Aorta (tissue), 5 donors: ENCODE results near the gene CCDC15. TPM values are rescaled to one million over a fixed set of nuclear protein-coding genes. Genes with fewer than 3 reads are reported as not detected.

ENCODE experiments used
- ATAC-seq: fragments of 200-7000 bp; cut with Tn5 transposase; one replicate; pipeline ENCODE4 v1.9.1; 2022; ENCODE audit warnings: moderate library complexity; ENCODE audit not compliant: low FRiP score
- DNase-seq, 2 donors: peaks; one replicate each; pipeline ENCODE4 v3.0.0-alpha.2; 2020
- H3K27ac ChIP-seq, 2 donors: one replicate each; pipeline ENCODE4 v1.5.1; 2013; ENCODE audit warnings: low read length in 2 of 2, mild to moderate bottlenecking in 2 of 2, moderate library complexity in 2 of 2, control low read depth in 1 of 2, inconsistent platforms in 1 of 2, low read depth in 1 of 2
- H3K27me3 ChIP-seq, 2 donors: one replicate each; pipeline ENCODE4 v1.6.1; 2013; ENCODE audit warnings: control low read depth in 1 of 2, low read length in 1 of 2, mild to moderate bottlenecking in 1 of 2, moderate library complexity in 1 of 2; ENCODE audit not compliant: insufficient read depth in 2 of 2, control insufficient read depth in 1 of 2
- H3K36me3 ChIP-seq, 2 donors: one replicate each; pipeline ENCODE4 v1.6.1; 2013; ENCODE audit warnings: control low read depth in 1 of 2, low read length in 1 of 2, mild to moderate bottlenecking in 1 of 2; ENCODE audit not compliant: insufficient read depth in 2 of 2, control insufficient read depth in 1 of 2
- H3K4me1 ChIP-seq, 2 donors: one replicate each; pipeline ENCODE4 v1.6.1; 2013; ENCODE audit warnings: low read length in 2 of 2, control low read depth in 1 of 2, mild to moderate bottlenecking in 1 of 2, moderate library complexity in 1 of 2; ENCODE audit not compliant: insufficient read depth in 2 of 2, control insufficient read depth in 1 of 2
- H3K4me3 ChIP-seq, 2 donors: one replicate each; pipeline ENCODE4 v1.5.1; 2013; ENCODE audit warnings: low read length in 2 of 2, control low read depth in 1 of 2, mild to moderate bottlenecking in 1 of 2
- H3K9me3 ChIP-seq: one replicate; pipeline ENCODE4 v1.6.1; 2013; ENCODE audit warnings: mild to moderate bottlenecking, low read length; ENCODE audit not compliant: control insufficient read depth
- WGBS, 2 donors: extraction: QIAGEN DNeasy Blood & Tissue Kit; methylation state at CpG; one replicate each; pipeline ENCODE4 v1.1.7; 2013; 5-methylcytosine and 5-hydroxymethylcytosine counted together
- intact Hi-C, 2 donors: fragments of 100-400 bp; cut with DNase I; formaldehyde crosslinking; loops; one replicate each; pipeline versions ENCODE4 v1.14.2 to v1.15.0; 2022
- long read RNA-seq, 2 donors: library from polyadenylated mRNA; unstranded; transcript quantifications; one replicate each; pipeline ENCODE4 v2.0.0, GENCODE V29; 2020 to 2021
- polyA plus RNA-seq, 2 donors: library from polyadenylated mRNA; stranded (reverse); fragments of 200-250 nt; gene quantifications; one replicate each; pipeline ENCODE4 v1.2.3, GENCODE V29; 2013
- total RNA-seq, 2 donors: library from RNA; stranded (reverse); fragmentation: NEBNext Ultra II Directional; extraction: Animal tissue kit (Norgen Biotek cat#: 25700); gene quantifications; one replicate each; pipeline ENCODE4 v1.2.1, GENCODE V29; 2021
- donor health status: healthy with polysubstance abuse.
- donor health status: Bipolar disorder and iron deficiency.
- donor health status: DM: no; HTN: no; CAD: no.
- donor health status: DM: no; HTN: no; CAD: no.
- donor health status: DM: yes; HTN: yes; CAD: no.

CCDC15 gene, protein sequence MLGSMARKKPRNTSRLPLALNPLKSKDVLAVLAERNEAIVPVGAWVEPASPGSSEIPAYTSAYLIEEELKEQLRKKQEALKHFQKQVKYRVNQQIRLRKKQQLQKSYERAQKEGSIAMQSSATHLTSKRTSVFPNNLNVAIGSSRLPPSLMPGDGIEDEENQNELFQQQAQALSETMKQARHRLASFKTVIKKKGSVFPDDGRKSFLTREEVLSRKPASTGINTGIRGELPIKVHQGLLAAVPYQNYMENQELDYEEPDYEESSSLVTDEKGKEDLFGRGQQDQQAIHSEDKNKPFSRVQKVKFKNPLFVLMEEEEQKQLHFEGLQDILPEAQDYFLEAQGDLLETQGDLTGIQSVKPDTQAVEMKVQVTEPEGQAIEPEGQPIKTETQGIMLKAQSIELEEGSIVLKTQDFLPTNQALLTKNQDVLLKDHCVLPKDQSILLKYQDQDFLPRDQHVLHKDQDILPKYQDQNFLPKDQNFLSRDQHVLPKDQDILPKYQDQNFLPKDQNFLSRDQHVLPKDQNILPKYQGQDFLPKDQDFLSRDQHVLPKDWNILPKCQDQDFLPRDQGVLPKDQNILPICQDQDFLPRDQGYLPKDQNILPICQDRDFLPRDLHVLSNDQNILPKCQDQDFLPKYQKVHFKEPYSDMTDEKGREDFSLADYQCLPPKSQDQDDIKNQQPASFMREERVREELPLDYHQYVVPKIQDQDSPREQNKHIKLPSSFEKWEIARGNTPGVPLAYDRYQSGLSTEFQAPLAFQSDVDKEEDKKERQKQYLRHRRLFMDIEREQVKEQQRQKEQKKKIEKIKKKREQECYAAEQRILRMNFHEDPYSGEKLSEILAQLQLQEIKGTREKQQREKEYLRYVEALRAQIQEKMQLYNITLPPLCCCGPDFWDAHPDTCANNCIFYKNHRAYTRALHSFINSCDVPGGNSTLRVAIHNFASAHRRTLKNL
- total RNA-seq (1 to 10 TPM in 1 of 2 donors, under 1 TPM in 1; 0.97 to 1.5 TPM), polyA plus RNA-seq (under 1 TPM; 0.13 to 0.61 TPM)
- long read RNA-seq, donor 1, partial matches to known transcripts, result 0 of 1 reads
- long read RNA-seq, donor 1, other reads (novel, unspliced or antisense), result 1 of 1 reads
- long read RNA-seq, donor 2, partial matches to known transcripts, result 1 of 4 reads
- long read RNA-seq, donor 2, other reads (novel, unspliced or antisense), result 3 of 4 reads

GRCh38 chr11:124953753-124954589, at the start of gene CCDC15:
CCDC15 (plus strand) TSS chr11:124954202; CDS start chr11:124954733, 531 bp downstream.
- peak; percentile 99 for DNase-seq
- Histone ChIP-seq H3K27me3 (no peaks in the 10 kb centered on the region), H3K4me1 (no peaks in the 10 kb centered on the region), H3K9me3 (peaks cover 2% of the 10 kb centered on the region), H3K4me3 (peak within 1 kb of the TSS; percentile 41 to 49), H3K27ac (peak within 1 kb of the TSS in 1 of 2 donors; percentile 64), H3K36me3 (no peaks in the 10 kb centered on the region)
- ATAC-seq, result peak; percentile 100
- intact Hi-C loops, result loop anchor here (5.0 to 10.0 kb wide), 5 partner anchors 161 to 931 kb away; partner anchors contain the start of genes HYLS1 (in 1 of the 2) and TMEM218 (in 1 of the 2)
- 0% methylated on average over 53 to 54 of the region's 54 CpGs for WGBS, 2 donors

- Histone ChIP-seq H3K4me1 (no peaks in the 10 kb centered on the region), H3K4me3 (no peak overlapping the region), H3K27me3 (no peaks in the 10 kb centered on the region), H3K27ac (no peak overlapping the region), H3K9me3 (peaks cover 2% of the 10 kb centered on the region), H3K36me3 (no peaks in the 10 kb centered on the region)
- WGBS, 2 donors, result 73 to 81% methylated on average over 3 of the region's 3 CpGs
- intact Hi-C loops, result no loop called here
- DNase-seq (no peak), ATAC-seq (no peak)
These were observed 38.2 kb upstream of the CCDC15 start for GRCh38 chr11:124915541-124916369.

- no peak overlapping the region for H3K4me3 ChIP-seq
- peaks cover 2% of the 10 kb centered on the region for H3K9me3 ChIP-seq
- no peaks in the 10 kb centered on the region for H3K36me3 ChIP-seq
- no peaks in the 10 kb centered on the region for H3K27me3 ChIP-seq
- no peaks in the 10 kb centered on the region for H3K4me1 ChIP-seq
- no peak overlapping the region for H3K27ac ChIP-seq
- ATAC-seq, result no peak
- DNase-seq, result no peak
- intact Hi-C loops, result no loop called here
These were observed 37.7 kb upstream of the CCDC15 start for GRCh38 chr11:124916370-124916710.

DNA sequence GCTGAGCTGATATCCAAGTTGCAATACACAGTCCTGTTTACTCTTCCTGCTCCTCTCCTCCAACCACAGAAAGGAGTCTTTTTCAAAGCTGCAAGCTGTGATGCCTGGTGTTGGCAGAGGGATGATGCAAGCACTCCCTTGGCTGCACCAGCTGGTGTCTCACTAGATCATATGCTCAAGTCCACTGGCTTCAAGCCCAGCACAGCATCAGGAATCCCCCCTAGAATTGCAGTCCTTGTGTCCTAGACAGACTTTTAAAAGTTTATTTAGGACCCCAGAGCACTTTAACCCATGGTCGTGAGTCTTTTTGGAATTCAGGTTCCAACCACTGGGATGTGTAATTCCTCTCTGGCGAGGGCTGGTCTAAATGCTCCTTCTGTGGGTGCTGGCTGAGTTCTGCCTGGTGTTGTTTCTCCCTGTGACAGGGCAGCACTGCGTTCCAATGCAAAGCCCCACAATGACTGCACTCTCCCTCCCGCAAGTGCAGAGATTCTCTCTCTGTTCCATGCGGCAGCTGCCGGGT, 36.8 kb upstream of the CCDC15 start:
- intact Hi-C loops, result no loop called here
- no peaks in the 10 kb centered on the region for H3K27me3 ChIP-seq
- no peaks in the 10 kb centered on the region for H3K36me3 ChIP-seq
- H3K27ac ChIP-seq, result no peak overlapping the region
- ATAC-seq (no peak), DNase-seq (no peak)
- no peaks in the 10 kb centered on the region for H3K9me3 ChIP-seq
- no peak overlapping the region for H3K4me3 ChIP-seq
- 73 to 80% methylated on average over 6 of the region's 6 CpGs for WGBS, 2 donors
- no peaks in the 10 kb centered on the region for H3K4me1 ChIP-seq

DNA sequence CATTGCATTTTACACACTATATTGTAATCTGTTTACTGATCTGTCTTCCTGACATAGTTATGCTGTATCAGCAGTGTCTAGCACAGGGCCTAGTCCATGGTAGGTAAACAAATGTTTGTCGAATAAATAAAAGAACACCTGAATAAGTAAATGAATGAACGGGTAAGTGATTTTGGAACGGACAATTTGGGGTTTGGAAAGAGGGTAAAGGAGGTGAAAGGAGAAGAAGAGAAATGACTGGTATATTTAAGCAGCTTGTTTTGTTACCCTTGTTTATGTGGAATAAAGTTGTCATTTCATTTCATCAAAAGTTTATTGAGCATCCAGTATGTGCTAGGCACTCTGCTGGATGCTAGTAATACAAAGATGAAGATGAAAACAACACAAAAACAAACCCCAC, 35.1 kb upstream of the CCDC15 start, which contains the start of gene HEPN1:
HEPN1 (plus strand) TSS at position 301 of the 400 bp plus-strand sequence.
- no peaks in the 10 kb centered on the region for H3K4me1 ChIP-seq
- DNase-seq, result no peak
- H3K4me3 ChIP-seq, result no peak within 1 kb of the TSS
- WGBS, 2 donors, result 88 to 89% methylated on average over 3 of the region's 3 CpGs
- intact Hi-C loops, result no loop called here
- H3K36me3 ChIP-seq, result no peaks in the 10 kb centered on the region
- no peaks in the 10 kb centered on the region for H3K27me3 ChIP-seq
- no peak within 1 kb of the TSS for H3K27ac ChIP-seq
- H3K9me3 ChIP-seq, result no peaks in the 10 kb centered on the region
- ATAC-seq, result no peak

DNA sequence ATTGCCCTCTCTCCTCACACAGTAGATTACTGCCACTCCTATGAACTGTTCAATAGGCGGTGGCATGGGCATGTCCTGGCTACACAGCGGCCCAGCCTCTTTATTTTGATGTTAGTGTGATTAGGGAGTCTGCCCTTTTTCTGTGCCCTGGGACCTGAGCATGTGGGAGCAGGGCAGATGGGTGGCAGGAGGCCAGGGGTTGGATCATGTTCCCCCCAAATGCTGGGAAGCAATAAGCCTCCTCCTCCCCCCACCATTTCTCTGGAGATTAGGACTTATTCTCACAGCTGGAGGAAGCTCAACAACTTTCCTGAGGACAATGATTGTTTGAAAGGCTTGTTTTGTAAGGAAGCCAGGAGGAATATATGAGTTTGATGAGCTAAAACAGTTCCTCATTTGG, 34.1 kb upstream of the CCDC15 start:
- DNase-seq, result no peak
- no peaks in the 10 kb centered on the region for H3K4me1 ChIP-seq
- ATAC-seq, result no peak
- no peak overlapping the region for H3K27ac ChIP-seq
- no peaks in the 10 kb centered on the region for H3K9me3 ChIP-seq
- intact Hi-C loops, result no loop called here
- H3K27me3 ChIP-seq, result no peaks in the 10 kb centered on the region
- 98% methylated on average over 2 of the region's 2 CpGs for WGBS, 2 donors
- H3K36me3 ChIP-seq, result no peaks in the 10 kb centered on the region
- no peak overlapping the region for H3K4me3 ChIP-seq

DNA sequence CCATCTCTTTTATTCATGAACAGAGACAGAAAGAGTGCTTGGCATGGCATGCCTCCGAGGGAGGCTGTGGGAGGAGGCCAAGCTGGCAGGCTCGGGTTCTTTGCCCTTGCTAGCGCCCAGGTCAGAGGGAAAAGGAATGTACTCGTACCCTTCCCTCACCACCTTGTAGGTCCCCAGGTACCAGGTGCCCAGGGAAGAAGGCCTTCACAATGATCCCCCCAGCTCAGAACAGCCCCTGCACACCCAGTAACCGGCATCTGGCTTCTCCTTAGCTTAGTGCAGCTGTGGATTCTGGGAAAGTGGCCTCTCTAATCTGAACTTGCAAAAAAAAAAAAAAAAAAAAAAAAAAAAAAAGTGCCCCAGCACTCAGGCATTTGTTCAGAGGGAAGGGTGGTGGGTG, 33.6 kb upstream of the CCDC15 start:
- Histone ChIP-seq H3K4me1 (no peaks in the 10 kb centered on the region), H3K9me3 (no peaks in the 10 kb centered on the region), H3K36me3 (no peaks in the 10 kb centered on the region), H3K27me3 (no peaks in the 10 kb centered on the region), H3K27ac (no peak overlapping the region), H3K4me3 (no peak overlapping the region)
- 91 to 97% methylated on average over 5 of the region's 5 CpGs for WGBS, 2 donors
- DNase-seq, result no peak
- no peak for ATAC-seq
- intact Hi-C loops, result no loop called here
